Activated CD4-positive, CD25-positive, alpha-beta regulatory T cell treated with anti-CD3 and anti-CD28 coated beads, Interleukin-2, amount 50 U/mL, for 16 hours (primary cell): ENCODE measurements around the gene ZNF488.
"Not testable (repeated sequence)": the region's sequence is repeated elsewhere in the genome, so short reads cannot be mapped to it uniquely, and the experiment has no call there.

ENCODE experiments used
- DNase-seq: peaks from one replicate; pipeline ENCODE4 v3.0.0-alpha.2; 2020; ENCODE audit warnings: low read depth, low spot score

ZNF488 gene

DNA sequence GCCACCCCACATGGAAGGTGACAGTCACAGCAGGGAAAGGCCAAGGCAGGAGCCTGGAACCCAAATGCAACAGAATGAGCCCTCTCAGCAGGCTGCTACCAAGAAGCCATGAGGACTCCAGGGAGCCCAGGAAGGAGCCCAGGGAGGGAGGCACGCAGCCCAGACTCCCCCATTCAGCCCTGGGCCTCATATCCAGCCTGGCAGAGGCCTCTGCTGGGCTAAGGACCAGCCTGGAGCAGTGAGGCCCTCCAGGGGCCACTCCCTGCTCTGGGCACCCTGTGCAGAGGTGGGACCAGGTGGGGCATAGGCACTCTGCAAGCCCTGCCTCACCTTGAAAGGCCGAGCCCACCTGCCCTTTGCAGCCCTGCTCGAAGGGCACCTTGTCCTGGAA, 25.8 kb upstream of the ZNF488 start:
- DNase-seq, result no peak

DNA sequence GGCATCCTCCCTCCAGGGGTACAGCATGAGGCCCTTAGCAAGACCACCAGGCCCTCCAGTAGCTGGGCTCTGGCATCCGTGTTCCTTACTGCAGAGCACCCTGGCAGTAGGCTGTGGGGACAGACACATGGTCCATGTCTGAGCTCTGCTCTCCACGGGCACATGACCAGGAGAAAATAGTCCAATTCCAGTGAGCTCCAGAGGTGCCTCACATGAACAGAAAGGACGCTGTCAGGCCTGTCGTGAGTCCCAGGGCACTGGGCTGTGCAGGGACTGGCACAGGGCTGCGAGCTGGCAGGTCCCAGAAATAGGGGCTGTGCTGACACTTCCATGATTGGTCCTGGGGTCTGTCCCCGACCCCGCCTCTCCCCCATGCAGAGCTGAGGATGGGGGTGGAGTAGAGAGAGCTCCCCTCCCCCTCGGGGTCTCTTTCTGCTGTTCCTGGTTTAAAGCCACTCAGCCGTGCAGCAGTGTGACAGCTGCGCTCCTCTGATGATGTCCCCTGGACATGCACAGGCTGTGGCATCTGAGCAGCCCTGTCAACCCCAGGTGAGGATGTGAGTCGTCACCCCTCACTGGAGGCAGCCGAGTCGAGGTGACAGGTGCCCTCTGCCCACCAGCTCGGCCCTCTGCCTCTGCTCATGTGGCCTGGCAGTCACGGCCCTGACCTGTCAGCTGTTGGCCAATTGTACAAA, 25.2 kb upstream of the ZNF488 start:
- DNase-seq, result no peak

DNA sequence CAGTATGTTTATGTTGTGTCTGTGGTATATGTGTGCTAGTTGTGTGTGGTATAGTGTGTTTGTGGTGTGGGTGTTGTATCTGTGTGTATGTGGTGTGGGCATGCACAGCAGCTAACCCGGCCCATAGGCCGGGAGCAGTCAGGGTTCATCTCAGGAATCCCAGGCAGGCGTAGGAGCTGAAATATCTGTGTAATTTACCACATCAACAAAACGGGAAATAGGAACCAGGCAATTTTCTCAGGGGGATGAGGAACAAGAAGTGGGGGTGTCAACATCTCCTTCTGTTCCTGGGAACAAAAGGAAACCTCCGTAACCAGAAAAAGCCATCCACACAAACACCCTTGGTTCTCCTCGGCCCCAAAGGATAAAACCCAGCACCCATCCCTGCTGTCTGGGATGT, 24.5 kb upstream of the ZNF488 start:
- no peak for DNase-seq

DNA sequence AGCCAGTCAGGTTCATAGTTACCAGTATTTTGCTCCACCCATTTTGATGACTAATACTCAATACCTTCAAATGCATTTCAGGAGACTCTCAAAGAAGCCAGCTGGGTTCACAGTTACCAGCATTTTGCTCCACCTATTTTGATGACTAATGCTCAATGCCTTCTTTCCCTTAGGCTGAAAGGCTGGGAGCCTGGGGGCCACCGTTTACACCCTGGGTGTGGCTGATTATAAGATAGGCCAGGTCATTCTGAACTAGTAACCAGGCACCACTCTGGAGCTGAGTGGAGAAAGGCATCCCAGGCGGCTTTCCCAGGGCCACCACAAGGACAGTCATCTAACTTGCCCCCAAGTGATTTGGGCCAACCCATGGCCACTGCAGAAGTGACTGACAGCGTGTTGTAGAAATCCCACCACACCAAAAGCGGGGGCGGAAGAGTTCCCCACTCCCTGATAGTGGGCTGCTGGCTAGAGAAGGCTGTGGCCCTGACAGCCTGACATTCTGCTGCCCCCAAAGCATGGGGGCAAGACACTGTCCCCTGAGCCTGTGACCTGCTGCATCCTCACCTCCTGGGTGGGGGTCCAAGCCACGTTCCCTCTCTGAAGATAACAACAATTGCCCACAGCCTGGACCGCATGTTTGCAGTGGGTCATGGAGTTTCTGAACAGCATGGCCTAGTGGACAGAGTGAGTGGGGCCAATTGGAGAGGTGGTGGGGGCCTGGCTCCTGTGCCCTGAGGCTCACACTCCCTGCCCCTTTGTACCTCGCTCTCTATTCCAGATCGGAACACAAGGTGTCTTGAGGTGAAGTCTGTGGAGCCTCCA, 23.0 kb upstream of the ZNF488 start:
- DNase-seq, result no peak

DNA sequence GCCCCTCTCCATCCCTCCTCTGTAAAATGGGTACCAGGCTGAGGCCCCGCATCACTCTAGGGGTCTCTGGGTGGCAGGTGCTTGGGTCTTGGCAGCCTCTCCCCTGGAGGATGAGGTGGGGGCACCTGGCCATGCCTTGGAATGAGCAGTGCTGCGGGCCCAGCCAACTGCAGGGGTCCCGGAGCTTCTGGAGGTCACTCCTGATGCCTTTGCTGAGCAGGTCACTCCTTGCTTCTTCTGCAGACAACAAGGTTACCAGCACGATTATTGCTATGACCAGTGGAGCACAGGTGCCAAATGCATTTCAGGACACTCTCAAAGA, 22.4 kb upstream of the ZNF488 start:
- DNase-seq, result no peak

DNA sequence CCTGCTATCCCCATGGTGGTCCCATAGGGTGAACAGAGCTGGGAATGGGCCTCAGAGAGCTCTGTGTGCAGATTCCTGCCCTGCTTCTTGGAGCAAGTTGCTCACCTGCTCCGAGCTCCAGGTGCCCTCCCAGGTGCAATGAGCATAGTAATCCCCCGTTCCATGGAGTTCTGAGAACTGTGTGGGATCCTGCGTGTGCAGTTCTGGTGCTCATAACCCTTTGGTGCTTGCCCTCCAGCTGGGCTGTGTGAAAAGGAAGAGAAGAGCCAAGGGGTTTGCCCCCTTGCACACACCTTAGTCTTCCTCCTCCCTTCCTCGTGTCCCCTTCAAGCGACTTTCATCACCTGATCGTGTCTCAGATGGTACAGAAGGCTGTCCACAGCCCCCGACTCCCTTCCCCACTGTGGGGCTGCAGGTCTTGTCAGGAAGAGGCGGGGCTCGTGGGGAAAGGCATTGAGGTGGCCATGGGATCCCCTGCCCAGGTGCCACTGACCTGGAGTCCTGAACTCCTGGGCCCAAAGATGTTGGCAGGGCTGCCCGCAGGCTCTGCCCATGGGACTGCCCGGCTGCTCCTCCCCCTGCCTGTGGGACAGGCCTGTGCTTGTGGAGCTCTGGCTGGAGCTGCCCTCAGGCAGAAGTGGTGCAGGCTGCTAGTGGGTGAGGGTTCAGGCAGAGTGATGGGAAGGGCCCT, 21.9 kb upstream of the ZNF488 start:
- no peak for DNase-seq

DNA sequence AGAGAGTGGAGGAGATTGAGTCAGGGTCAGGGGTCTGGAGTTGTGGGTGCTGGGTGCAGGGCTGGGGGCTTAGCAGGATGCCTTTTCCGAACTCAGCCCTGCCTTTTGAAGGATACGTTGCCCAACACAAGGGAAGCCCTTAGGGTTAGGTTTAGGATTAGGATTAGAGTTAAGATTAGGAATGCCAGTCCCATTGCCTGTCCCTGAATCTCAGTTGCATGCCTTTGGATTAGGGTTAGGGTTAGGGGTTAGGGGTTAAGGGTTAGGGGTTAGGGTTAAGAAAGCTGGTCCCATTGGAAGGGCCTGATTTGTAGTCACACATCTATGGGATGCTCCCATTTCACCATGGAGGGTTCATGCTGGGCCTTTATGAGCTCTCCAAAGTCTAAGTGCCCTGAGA, 20.8 kb upstream of the ZNF488 start:
- no peak for DNase-seq

DNA sequence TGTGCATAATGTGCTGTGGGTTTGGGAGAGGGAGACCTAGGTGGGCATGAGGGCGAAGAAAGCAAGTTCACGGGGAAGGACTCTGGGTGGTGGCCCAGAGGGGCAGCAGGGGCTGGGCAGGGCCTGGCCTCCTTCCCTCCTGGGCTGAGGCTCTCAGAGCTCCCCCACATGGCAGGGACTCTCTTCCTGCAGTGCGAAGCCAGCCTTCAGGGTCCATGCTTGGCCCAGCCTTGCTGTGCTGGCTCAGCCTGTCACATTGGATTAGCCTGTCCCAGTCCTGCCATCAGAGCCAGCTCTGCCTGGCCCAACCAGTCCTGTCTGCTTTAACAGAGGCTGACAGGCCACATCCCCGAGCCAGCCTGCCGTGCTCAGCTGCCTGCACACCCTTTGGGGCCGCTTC, 20.4 kb upstream of the ZNF488 start:
- DNase-seq, result no peak

DNA sequence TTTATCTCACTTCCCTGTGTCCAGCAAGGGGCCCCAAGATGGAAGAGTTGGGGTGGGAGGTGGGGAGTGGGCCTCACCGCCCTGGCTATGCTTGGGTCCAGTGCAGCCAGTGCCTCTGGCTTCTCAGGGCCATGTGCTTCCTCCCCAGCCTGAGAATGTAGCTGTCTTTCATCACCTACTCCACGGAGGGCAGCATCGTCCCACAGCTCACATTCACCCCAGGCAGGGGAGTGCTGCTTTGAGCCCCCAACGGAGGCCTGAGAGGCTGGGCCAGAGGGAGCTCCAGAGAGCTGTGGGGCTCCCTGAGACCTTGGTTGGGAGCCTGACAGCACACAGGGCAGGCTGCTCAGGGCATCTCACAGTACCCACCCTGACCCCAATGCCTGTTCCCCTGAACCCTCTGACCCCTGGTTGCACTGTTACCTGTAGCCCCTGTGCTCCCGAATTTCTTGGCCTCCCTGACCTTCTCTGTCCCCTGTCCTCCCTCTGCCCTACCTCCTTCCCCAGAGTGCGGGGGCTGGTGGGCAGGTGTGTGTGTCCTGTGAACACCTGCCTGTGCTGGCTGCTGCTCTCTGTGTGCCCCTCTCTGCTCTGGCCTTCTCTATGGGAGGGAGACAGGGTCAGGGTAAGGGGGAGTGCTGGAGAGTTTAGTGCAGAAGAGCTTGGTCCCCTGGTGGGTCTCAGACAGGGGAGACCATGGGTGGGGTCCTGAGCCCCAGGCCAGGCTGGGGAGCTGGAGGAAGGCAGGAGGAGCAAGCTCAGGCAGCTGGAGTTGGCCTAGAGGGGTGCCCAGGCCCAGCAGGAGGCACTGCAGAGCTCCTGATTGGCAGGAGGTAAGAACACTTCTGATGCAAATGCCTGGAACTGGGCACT, 19.6 kb upstream of the ZNF488 start:
- no peak for DNase-seq

DNA sequence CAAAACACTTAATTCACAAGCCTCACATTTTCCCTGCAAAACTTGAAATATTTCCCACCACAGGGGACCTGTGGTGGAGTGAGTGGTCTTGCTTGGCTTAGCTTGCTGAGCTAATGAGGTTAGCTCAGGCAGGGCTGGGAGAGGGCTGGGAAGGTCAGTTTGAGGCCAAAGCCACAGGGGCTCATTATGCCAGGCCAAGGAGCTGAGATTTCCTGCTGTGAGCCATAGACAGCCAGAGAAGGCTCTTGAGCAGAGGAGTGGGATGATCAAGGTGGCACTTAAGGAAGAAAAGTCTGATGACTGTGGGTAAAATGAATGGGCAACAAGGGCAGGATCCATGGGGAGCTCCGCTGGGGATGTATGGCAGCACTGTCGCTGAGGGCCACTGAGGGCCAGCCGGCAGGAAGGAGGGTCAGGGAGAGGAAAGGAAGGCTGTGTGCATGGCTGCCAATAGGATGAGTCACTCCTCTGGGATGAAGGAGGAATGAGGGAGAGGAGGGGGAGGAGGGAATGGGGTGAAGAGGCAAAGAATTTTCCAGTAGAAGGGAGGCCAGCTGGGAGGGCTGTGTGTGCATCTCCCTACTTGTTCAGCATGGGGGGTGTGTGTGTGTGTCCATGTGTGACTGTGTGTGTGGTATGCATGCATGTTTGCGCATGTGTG, 18.7 kb upstream of the ZNF488 start:
- DNase-seq, result no peak

DNA sequence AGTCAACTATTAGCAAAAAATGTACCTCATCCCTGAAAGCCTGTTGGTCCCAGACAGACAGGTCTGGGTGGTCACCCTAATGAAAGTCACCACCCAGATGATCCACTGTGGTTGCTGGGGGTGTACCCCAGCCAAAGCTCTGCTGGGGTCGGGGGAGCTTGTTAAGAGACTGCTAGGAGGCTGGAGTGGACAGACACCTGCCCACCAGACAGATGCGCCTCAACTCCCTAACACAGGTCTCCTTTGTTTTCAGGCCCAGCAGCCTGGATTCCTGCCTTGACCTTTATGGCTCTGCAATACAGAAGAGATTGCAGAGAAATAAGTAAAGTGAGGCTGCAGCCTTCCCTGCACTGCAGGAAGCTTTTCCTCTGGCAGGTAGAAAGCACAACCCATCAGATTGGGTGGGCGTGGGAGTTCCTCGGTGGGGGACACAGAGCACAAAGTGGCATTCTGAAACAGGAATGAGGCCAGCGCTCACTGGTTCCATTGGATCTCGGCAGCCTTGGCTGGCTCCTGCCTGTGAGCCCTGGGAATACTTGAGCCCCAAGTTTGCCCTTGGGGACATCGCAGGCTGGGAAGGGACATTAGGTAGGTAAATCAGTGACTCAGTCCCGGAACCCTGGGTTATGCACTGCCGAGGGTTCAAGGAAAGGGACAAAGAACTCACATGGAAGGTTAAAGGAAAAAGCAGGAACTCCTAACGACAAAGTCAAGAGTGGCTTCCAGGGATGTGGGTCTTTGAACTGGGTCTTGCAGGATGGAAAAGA, 18.0 kb upstream of the ZNF488 start:
- DNase-seq, result no peak

DNA sequence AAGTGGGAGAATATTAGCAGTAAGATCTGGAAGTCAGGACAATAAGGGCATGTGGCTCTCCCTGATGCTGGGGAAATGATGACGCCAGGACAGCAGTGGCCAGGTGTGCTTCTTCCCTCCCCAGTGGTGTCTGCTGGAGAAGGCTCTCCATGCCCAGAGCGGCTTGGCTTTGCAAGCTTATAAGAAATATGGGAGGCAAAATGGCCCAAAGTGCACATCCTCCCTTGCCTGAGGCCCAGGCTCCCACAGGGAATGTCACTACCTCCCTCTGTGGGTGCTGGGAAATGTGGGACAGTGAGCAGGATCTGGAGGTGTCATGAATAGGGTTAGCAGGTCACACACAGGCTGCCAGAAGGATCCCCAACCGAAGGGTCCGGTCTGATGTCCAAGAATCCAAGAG, 17.1 kb upstream of the ZNF488 start:
- no peak for DNase-seq

DNA sequence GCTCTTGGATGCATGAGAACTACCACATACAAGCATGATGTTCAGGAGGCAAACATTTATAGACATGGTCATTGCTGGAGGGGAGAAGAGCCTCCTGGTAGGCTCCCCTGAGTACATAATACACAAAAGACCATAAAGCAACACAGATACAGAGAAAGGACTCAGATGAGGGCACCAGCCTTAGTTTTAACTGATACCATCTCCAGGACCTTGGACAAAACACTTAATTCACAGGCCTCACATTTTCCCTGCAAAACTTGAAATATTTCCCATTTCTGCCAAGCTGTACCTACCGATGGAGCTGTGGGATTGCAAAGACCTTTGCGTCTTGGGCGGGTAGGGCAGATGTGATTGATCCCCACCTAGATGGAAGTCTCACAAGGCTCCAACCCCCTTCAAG, 16.7 kb upstream of the ZNF488 start:
- no peak for DNase-seq

DNA sequence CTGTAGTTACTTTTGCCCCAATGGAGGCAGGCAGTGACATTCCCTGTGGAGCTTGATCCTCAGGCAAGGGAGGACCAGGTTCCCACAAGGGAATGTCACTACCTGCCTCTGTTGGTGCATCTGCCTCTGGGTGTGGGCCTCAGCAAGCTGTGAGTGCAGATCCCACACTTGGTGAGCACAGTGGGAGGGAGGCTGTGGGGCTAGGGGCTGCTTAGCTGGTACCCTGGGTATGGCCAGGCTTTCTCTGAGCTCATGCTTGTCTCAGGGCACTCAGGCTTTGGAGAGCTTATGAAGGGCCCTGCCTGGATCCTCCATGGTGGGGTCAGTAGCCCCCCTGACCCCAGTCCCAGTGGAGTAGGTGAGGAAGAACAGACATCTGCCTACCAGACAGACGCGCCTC, 16.2 kb upstream of the ZNF488 start:
- no peak for DNase-seq

DNA sequence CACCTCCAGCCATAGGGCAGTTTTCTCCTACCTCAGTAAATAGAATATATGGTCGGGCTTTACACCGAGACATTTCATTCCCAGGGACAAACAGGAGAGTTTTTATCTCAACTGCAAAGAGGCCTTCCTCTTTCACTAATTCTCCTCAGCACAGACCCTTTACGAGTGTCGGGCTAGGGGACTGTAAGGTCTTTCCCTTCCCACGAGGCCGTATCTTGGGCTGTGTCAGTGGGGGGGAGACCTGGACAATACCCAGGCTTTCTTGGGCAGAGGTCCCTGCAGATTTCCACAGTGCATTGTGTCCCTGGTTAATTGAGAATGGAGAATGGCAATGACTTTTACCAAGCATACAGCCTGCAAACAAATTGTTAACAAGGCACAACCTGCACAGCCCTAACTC, 13.2 kb upstream of the ZNF488 start:
- DNase-seq, result no peak

DNA sequence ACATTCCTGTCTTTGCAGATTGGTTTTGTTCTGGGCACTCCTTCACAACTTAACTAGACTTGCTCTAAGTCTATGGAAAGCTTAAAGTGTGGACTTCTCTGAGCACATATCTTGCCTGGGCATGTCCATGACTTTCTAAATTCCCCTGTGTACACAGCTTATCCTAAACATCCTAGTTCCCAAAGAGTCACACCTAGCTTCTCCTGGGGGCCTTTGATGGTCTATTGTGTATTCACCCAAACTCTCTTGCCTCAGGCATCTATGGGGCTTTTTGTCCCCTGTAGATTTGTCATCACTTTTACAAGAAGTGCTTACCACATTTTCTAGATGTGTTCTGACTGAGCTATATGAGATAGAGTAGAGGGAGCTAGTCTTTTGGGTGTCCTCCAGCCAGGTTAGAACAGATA, 12.2 kb upstream of the ZNF488 start:
- no peak for DNase-seq

DNA sequence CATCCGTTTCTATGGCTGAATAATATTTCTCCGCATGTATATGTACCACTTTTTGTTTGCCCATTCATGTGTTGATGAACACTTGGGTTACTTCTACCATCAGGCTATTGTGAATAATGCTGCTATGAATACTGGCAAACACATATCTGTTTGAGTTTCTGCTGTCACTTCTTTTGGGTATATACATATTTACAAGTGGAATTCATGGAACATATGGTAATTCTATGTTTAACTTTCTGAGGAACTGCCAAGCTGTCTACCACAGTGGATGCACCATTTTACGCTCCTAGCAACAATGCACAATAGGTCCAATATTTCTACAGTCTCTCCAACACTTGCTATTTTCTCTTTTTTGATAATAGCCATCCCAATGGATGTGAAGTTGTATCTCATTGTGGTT, 5.5 kb upstream of the ZNF488 start:
- DNase-seq, result no peak

DNA sequence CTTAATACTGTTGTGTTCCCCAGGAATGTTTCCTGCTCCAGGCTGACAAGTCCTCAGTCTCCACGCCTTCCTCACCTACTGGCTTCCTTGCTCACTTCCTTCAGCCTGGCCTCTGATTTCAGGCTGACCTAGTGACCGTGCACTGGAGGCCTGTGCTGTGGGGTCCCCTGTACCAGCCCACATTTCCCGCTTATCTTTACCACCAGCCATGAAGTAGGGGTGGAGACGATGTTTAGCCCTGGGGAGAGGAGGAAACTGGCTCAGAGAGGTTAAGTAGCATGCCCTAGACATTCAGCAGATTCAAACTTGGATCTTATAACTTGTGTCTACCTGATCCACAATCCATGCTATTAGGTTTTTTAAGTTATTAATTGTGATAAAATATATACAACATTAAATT, 4.8 kb upstream of the ZNF488 start:
- no peak for DNase-seq

DNA sequence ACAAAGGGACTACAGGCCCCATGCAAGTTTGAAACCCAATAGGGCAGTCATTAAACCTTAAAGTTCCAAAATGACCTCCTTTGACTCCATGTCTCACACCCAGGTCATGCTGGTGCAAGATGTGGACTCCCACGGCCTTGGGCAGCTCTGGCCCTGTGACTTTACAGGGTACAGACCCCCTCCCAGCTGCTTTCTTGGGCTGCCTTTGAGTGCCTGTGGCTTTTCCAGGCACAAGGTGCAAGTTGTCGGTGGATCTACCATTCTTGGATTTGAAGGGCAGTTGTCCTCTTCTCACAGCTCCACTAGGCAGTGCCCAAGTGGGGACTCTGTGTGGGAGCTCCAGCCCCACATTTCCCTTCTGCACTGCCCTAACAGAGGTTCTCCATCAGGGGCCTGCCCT, 2.0 kb upstream of the ZNF488 start:
- DNase-seq, result not testable (repeated sequence)

DNA sequence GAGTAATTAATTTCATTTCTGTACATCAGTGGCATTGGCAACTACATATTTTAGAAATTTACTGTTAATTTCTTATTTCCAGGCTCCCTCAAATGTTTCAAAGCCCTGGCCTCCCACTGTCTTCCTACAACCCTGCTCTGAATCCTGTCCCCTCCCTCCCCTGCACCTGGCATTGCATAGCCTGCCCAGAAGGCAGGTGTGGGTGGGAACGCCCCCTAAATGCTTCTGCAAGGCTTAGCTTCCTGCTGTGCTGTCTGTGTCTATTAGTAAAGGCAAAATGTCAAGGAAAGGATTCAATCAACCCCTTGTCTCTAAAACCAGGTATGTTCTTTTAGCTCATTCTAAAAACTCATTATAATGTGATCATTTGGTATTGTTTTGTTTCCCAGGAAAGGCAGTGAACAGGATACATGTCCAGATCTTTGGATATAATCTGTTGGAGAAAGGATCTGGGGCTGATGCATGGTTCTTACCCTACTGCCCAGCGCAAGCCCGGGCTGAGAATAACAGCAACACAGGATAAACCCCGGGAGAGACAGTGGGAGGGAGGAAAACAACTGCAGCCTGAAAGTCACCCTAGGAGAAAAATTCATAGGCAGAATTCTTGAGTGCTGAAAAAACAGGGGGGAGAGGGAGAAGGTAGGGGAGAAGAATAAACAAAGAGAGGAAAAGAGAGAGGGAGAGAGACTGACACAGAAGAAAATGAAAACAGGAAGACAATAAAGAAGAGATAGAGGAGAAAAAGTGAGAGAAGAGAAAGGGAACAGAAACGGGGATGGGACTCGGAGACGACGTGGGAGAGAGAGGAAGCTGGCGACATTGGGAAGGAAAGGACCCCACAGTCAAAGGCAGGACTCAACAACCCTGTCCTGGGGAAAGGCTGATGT, 589 bp downstream of the ZNF488 start:
- DNase-seq, result no peak
